ENCODE results near the gene CCL4L2.
"Not testable (repeated sequence)": the region's sequence is repeated elsewhere in the genome, so short reads cannot be mapped to it uniquely, and the experiment has no call there.

Gene CCL4L2

DNA sequence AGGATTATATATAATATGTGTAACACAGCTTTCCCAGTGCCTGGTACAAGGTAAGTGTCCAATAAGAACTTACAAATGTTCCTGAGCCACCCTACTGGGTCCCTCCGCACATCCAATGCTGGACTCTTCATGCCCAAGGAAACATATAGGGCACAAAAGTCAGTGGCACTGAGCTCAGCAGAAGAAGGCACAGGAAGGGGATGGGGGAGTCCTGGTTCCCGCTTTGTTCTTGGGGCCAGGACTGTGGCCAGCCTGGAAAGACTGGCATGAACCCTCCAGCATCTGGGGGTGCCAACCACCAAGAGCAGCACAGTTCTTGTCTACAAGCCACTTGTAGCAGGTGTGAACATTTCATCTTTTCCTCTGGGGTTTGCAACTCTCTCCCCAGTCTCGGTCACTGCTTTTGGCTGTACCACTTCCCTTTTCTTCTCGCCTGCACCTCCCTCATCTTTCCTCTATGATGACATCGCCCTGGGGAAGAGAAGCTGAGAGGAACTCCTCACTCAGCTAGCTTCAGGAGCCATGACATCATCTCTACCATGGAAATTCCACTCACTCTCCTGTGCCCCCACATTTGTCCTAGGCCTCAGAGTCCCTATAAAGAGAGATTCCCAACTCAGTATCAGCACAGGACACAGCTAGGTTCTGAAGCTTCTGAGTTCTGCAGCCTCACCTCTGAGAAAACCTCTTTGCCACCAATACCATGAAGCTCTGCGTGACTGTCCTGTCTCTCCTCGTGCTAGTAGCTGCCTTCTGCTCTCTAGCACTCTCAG, at the start of gene CCL4L2:
CCL4L2 (plus strand) TSS at position 625 of the 773 bp plus-strand sequence.
- DNase-seq (ENCODE audit: low read depth in 3 of 3): not testable (repeated sequence)

- not testable (repeated sequence) for DNase-seq (ENCODE audit: low read depth in 3 of 3)
These were observed 42.0 kb upstream of the CCL4L2 start for GRCh38 chr17:36168836-36169235.

GRCh38 chr17:36176536-36176935, 34.3 kb upstream of the CCL4L2 start, which contains the start of gene TBC1D3B:
TBC1D3B (minus strand) TSS chr17:36176636; CDS start chr17:36175050, 1,586 bp downstream.
- DNase-seq (ENCODE audit: low read depth in 3 of 3): not testable (repeated sequence)

- DNase-seq (ENCODE audit: low read depth in 3 of 3): not testable (repeated sequence)
These were observed 29.3 kb upstream of the CCL4L2 start for GRCh38 chr17:36181446-36182175.

DNA sequence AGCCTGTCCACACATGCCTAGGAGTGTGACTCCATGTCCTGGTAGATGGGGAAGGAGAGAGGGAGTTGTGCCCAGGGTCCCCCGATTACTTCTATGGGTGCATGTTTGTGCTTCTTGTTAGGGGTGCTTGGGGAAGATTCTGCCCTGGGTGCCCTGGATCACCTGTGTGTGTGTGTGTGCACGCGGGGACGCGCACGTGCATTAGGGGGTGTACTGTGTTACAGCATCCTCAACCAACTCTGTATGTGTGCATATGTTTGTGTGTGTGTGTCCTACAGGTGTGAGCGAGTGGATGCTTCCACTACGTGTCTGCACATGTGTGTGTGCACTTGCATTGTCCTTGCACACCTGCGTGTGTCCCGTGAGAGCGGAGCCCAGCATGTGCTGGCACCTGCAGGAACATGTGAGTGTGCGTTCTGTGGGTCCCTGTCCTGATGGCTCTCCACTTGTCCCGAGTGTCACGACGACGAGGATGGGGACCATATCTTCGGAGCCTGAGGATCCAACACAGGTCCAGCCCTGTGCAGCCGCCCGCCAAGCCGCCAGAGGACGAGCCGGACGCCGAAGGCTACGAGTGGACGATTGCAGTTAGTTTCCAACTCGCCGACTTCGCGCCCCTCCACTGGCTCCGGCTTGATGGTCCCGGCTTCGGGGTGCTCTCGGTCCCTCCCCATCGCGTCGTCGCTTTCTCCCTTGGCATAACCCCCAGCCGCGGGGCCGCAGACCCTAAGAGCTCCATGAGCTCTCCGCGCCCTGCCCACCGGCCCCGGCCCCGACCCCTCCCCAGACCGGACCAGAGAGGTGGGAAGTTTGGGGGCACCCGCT, 28.5 kb upstream of the CCL4L2 start:
- no peak for DNase-seq (ENCODE audit: low read depth in 3 of 3)

DNA sequence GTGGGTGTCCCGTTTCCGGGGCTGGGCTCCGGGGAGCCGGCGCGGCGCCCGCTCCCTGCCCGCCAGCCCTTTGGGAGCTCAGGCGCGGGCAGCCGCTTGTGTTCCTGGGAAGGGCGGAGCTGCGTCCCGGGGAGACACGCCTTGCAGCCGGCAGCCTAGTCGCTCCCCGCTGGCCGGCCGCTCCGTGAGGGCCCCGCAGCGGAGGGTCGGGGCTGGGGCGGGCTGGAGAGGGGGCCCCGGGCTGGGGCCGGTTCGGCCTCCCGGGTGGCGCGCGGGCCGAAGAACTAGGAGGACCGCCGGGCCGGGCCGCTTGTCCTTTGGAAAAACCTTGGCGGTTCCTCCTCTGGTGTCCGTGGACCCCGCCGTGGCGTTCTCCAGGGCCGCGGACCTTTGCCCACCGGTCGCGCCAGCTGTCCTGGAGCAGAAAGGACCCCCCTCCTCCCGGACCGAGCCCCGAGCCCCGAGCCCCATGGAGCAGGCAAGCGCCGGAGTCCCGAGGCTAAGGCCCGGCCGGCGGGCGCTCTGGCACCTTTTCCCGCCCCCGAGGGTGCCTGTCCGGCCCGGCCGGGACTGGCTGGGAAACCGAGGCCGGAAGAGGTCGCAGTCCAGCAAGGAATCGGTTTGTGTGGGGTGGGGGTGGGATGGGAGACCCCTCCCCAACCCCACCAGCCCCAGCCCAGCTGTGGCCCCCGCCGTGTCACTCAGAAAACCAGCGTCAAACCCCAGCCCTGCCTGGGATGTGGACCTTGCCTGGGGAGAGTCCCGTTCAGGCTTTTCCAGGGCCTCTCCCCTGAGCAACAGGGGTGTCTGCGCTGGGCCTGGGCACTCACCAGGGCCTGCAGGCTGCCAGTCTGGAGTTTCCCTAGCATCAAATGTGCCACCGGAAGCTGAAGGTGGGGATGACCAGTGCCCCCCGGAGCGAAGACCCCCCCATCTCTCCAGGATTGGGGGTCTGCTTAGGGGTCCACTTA, 27.6 kb upstream of the CCL4L2 start:
- DNase-seq (ENCODE audit: low read depth in 3 of 3): no peak

DNA sequence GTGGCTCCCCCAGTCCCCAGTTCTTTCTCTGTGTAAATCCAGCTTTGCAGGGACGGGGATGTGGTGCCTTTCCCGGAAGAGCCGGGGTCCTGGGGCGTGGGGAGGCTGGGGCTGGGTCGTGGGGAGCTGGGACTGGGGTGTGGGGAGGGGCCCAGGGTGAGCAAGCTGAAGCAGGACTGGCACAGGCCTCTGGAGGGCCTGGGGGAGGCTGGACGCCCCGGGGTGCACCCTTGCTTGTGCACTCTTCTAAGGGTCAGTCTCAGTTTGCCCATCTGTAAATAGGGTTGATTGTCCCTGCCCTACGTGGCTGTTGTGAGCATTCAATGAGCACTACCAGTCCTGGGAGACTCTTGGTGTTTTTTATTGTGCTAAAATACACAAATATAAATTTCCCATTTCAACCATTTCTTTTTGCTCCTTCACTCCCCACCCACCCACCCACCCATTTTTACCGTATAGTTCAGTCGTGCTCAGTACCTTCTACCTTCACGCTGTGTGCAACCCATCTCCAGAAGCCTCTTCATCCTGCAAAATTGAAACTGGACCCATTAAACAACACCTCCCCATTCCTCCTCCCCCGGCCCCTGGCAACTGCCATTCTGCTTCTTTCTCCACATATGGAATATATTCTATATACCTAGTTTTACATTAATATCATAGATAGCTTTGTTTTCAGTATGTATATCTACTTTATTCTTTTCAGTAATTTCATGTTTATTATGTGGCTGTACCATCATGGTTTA, 26.7 kb upstream of the CCL4L2 start:
- no peak for DNase-seq (ENCODE audit: low read depth in 3 of 3)

DNA sequence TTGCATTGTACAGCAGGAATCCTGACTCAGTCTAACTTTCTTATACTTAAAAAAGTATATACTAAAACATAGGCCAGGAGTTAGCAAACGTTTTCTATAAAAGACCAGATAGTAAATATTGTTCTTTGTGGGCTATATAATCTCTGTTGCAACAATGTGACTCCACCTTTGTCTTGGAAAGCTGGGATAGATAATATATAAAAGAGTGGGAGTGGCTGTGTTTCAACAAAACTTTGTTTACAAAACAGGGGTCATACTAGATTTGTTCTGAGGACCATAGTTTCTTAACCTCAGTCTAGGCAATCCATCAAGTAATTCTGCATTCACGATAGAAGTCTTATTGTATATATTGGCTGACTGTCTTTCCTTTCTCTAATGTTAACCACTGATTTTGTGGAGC, 25.4 kb upstream of the CCL4L2 start:
- no peak for DNase-seq (ENCODE audit: low read depth in 3 of 3)

DNA sequence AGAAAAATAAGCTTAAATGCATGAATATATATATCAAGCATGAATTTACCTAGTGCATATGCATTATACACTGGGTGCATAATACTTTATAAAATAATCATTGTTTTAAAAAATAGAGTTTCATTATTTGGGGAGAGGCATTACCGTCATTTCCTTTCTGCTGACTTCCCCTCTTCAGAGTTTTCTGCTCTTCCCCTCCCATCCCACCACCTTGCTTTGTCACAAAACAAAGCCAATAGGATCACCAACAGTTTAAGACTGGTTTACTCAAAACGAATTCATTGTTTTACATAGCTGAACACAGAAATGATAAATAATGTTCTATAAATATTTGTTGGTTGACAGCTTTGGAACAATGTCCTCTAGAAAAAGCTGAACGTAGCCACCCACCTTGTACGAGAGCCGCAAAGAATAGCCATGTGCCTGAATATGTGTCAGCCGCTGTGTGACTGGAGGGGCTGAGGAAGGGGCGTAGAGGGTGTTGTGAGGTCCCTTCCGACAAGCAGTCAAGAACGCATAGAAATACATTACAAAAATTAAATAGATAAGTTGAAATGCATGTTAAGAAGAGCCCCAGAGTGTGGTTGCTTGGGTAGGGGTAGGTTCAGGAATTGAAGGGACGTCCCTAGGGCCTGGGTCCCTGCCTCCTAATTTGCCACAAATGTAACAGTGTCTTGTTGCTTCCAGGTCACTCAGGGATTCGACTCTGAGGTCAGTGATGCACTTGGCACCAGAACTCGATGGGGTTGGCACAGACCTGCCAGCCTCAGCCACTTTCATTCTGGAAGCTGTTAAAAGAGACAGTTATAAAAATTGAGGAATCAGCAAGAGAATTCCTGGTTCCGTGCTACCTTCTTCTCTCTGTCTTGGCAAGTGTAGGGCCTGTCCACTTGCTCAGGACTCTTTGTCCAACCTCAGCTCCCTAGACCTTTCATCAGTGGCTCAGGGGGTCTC, 23.8 kb upstream of the CCL4L2 start:
- DNase-seq (ENCODE audit: low read depth in 3 of 3): not testable (repeated sequence)

DNA sequence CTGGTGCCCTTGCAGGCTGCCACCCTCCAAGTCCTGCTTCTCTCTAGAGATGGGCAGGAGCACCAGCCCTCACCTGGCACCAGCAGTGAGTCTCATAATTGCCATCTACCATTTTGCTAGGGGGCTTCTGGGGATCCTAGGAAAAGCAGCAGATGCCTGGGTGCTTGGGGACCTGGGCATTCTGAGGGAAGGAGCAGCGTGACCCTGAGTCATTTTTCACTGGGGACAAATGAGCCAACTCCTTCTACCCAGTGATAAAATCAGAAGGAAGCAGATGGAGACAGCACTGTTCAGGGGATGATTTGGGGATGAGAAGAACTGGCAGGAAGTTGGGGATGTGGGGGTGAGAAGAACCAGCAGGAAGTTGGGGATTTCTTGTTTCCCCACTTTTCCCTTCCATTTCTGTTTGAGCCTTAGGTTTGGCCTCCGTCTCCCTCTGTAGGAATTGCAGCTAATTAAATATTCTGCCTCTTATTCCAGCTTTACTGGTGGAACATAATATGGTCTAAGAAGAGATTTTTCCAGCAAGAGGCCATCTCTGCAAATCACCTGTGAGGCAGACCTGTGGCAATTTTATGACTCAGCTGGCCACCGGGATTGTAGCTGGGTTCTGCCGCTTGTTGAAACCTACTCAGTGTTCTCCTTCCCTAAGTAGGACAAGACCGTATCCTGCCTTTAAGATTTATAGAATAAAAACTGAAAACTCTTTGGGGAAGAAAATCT, 22.8 kb upstream of the CCL4L2 start:
- DNase-seq (ENCODE audit: low read depth in 3 of 3): not testable (repeated sequence)

GRCh38 chr17:36188891-36189306, 22.0 kb upstream of the CCL4L2 start:
- no peak for DNase-seq (ENCODE audit: low read depth in 3 of 3)

DNA sequence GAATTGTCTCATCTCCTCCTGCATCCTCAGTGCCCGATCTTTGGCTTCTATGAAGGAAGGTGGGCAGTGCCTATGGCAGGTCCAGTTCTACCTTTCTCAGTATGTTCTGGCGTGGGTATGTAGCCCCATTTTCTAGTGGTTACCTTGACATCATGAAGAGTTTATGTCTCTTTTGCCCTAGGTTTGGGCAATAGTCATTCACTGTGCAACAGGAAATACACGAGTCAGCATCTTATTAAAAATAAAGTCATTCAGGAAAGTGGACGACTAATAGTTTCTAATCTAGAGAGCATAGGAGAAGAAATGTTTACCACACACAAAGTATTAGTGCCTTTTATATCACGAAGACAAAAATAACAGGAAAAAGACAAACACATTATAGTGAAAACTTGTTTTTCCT, 20.9 kb upstream of the CCL4L2 start:
- DNase-seq (ENCODE audit: low read depth in 3 of 3): not testable (repeated sequence)

DNA sequence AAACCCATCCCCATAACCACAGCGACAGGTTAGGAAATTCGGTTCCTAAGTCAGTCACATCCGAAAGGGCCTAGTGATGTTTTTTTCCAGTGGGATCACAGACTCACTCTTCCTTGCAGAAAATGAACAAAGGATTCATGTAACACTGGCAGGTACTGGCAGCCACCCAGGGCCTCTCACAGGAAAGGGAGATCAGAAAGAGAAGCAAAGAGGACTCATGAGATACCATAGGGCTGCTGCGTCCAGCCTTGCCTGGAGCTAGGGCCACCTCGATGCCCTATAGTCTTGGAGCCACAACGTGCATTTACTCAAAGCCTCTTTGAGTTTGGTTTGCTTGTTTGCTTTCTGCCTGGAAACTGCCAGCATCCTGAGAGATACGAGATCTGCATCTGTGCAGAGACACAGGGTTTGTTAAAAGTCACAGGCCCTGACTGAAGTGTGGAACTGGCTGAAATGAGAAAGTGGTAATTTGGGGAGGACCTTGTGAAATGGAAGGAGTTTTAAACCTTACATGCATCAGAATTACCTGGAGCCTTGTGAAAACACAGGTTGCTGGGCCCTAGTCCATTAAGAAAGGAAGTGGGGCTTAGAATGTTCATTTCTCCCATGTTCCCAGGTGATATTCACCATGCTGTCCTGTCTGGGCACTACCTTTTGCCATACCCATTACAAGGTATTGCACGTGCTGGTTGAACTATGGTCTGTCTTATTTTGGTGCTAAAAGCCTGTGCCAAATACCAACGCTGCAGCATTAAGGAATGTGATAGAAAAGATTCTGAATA, 20.1 kb upstream of the CCL4L2 start:
- DNase-seq (ENCODE audit: low read depth in 3 of 3): not testable (repeated sequence)

GRCh38 chr17:36193216-36193775, 17.6 kb upstream of the CCL4L2 start:
- no peak for DNase-seq (ENCODE audit: low read depth in 3 of 3)

DNA sequence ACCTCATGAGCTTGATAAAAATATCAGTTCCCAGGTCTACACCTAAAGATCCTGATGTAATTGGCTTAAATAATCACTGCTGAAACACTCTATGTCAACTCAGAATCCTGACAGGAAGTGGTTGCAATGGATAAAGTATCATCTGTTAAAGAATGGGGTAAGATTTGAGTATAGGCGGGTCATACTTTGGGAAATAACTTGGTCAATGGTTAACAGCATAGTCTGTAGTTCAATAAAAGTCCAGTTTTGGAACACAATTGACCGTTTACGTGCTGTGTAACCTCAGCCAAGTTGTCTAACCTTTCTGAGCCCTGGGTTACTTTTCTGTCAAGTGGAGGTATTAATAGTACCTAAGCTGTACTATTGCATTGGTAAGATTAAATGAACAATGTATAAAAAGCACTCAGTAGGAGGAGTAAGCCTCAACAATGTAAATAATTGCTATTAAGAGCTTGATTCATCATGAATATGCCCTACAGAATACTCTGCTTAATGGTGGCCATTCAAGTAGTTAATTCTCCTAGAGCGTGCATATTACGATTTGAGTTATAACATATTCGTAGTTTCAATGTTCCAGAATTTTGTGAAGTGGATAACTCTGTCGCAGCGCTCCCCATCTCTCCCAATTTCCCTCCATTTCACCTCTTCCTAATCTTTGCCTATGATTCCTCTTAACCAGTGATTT, 16.6 kb upstream of the CCL4L2 start:
- DNase-seq (ENCODE audit: low read depth in 3 of 3): not testable (repeated sequence)

- not testable (repeated sequence) for DNase-seq (ENCODE audit: low read depth in 3 of 3)
These were observed 15.9 kb upstream of the CCL4L2 start for GRCh38 chr17:36194832-36195433.
